Measurements from ENCODE around the gene ASPHD2. TPM values are rescaled to one million over a fixed set of nuclear protein-coding genes. Genes with fewer than 3 reads are reported as not detected.

Gene ASPHD2
- total and polyA plus RNA-seq, 11 donors = 0.07 to 1.5 (median 0.14) TPM; not detected in 2

GRCh38 chr22:26489447-26490036 lies 60.5 kb downstream of the ASPHD2 start:
- WGBS, 4 donors = 72 to 83% (median 78%) methylated on average over 4 of the region's 4 CpGs
- ATAC-seq = no peak
- H3K4me3 ChIP-seq = no peak overlapping the region
- DNase-seq = no peak
- no peak overlapping the region for H3K27ac ChIP-seq
- intact Hi-C loops (cut with DNase I) = no loop called here
- peaks cover 0 to 86% (median 76%) of the 10 kb centered on the region in 9 donors for H3K36me3 ChIP-seq
- H3K4me1 ChIP-seq = peaks cover 3 to 19% (median 8%) of the 10 kb centered on the region in 12 donors
- H3K27me3 ChIP-seq = no peaks in the 10 kb centered on the region
- no peaks in the 10 kb centered on the region for H3K9me3 ChIP-seq
- TF ChIP-seq, protein P1, sequence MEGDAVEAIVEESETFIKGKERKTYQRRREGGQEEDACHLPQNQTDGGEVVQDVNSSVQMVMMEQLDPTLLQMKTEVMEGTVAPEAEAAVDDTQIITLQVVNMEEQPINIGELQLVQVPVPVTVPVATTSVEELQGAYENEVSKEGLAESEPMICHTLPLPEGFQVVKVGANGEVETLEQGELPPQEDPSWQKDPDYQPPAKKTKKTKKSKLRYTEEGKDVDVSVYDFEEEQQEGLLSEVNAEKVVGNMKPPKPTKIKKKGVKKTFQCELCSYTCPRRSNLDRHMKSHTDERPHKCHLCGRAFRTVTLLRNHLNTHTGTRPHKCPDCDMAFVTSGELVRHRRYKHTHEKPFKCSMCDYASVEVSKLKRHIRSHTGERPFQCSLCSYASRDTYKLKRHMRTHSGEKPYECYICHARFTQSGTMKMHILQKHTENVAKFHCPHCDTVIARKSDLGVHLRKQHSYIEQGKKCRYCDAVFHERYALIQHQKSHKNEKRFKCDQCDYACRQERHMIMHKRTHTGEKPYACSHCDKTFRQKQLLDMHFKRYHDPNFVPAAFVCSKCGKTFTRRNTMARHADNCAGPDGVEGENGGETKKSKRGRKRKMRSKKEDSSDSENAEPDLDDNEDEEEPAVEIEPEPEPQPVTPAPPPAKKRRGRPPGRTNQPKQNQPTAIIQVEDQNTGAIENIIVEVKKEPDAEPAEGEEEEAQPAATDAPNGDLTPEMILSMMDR (IDR thresholded peaks at IDR 0.05) = no peak
- TF ChIP-seq POLR2A (IDR thresholded peaks at IDR 0.05) = no peak

DNA sequence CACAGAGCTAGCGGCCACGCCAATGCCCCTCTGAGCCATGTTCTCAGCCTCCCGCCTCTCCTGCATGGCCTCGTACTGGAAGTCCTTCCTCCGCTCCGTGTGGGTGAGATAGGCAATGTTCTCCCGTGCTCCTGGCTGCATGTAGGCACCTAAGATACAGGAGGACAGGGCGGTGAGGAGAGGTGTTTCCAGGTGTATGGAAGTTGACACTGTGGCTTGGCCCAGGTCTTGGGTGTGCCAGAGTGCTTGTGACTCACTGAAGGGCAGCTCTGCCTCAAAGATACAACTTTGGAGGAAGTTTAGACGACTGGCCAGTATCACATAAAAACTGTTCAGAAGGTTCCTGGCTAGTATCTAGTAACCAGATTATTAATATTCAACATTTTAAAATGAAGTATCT lies 63.2 kb downstream of the ASPHD2 start:
- no peaks in the 10 kb centered on the region for H3K9me3 ChIP-seq
- intact Hi-C loops (cut with DNase I) = no loop called here
- H3K27me3 ChIP-seq = no peaks in the 10 kb centered on the region
- peaks cover 0 to 6% (median 0%) of the 10 kb centered on the region in 12 donors for H3K4me1 ChIP-seq
- no peak overlapping the region for H3K27ac ChIP-seq
- 88 to 93% (median 91%) methylated on average over 9 of the region's 9 CpGs for WGBS, 4 donors
- no peak for ATAC-seq
- no peak overlapping the region for H3K4me3 ChIP-seq
- TF ChIP-seq, protein P1 (IDR thresholded peaks at IDR 0.05) = no peak
- DNase-seq = no peak
- H3K36me3 ChIP-seq = peaks cover 0 to 100% (median 99%) of the 10 kb centered on the region in 9 donors

DNA sequence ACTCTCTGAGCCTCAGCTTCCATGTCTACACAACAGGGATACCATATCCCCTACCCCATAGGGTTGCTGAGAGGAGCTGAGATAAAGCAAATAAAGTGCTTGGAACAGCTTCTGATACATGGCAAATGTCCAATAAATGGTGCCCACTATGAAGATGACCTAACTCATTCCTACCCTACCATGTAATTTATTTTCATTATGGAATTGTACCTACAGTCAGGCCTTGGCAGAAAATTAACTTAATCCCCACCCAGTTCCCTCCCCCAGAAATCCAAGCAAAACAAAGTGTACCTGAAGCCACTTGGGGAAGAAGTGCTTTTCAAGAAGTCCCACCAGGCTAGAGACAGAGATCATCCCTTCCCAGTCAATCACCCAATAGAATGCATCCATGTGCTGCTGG lies 65.4 kb downstream of the ASPHD2 start:
- no peak overlapping the region for H3K27ac ChIP-seq

More for the DNA sequence above, 65.4 kb downstream of the ASPHD2 start:
- ATAC-seq = no peak
- no peak for TF ChIP-seq POLR2A (IDR thresholded peaks at IDR 0.05)
- TF ChIP-seq, protein P1 (IDR thresholded peaks at IDR 0.05) = no peak
- peaks cover 0 to 6% (median 0%) of the 10 kb centered on the region in 12 donors for H3K4me1 ChIP-seq
- H3K9me3 ChIP-seq = no peaks in the 10 kb centered on the region
- intact Hi-C loops (cut with DNase I) = no loop called here
- DNase-seq = no peak
- H3K36me3 ChIP-seq = peaks cover 6 to 100% (median 99%) of the 10 kb centered on the region in 9 donors
- H3K27me3 ChIP-seq = no peaks in the 10 kb centered on the region
- no peak overlapping the region for H3K4me3 ChIP-seq

Other genes starting within 250 kb of the ASPHD2 start
- 10 to 100 TPM in 5 of 9 donors, 1 to 10 TPM in 4; 6.9 to 15.0 (median 10.3) TPM for gene HPS4, start 54.5 kb downstream of the ASPHD2 start, total RNA-seq
- gene HPS4, start 54.5 kb downstream of the ASPHD2 start, polyA plus RNA-seq = 1 to 10 TPM; 6.2 to 7.2 TPM
- 10 to 100 TPM; 18.2 to 28.9 (median 23.4) TPM for gene SRRD, start 54.6 kb downstream of the ASPHD2 start, total RNA-seq
- 10 to 100 TPM; 11.3 to 24.6 TPM for gene SRRD, start 54.6 kb downstream of the ASPHD2 start, polyA plus RNA-seq
- 10 to 100 TPM; 15.1 to 28.0 (median 23.1) TPM for gene TFIP11, start 83.2 kb downstream of the ASPHD2 start, total RNA-seq
- 10 to 100 TPM; 17.3 to 23.8 TPM for gene TFIP11, start 83.2 kb downstream of the ASPHD2 start, polyA plus RNA-seq
- 100 to 1,000 TPM in 1 of 9 donors, 10 to 100 TPM in 8; 12.1 to 103 (median 25.2) TPM for gene TPST2, start 160.9 kb downstream of the ASPHD2 start, total RNA-seq
- gene TPST2, start 160.9 kb downstream of the ASPHD2 start, polyA plus RNA-seq = 10 to 100 TPM; 24.3 to 51.7 TPM
- 1 to 10 TPM in 2 of 9 donors, under 1 TPM in 4, not detected in 3; 0.19 to 3.2 (median 0.43) TPM for gene CRYBB1, start 188.8 kb downstream of the ASPHD2 start, total RNA-seq
- gene CRYBB1, start 188.8 kb downstream of the ASPHD2 start, polyA plus RNA-seq = under 1 TPM; 0.23 to 0.42 TPM
- gene CRYBA4, start 192.7 kb downstream of the ASPHD2 start, total RNA-seq = not detected
- not detected for gene CRYBA4, start 192.7 kb downstream of the ASPHD2 start, polyA plus RNA-seq
- gene MIAT, start 228.3 kb downstream of the ASPHD2 start, total RNA-seq = 1 to 10 TPM in 1 of 9 donors, under 1 TPM in 8; 0.12 to 2.7 (median 0.47) TPM
- gene MIAT, start 228.3 kb downstream of the ASPHD2 start, polyA plus RNA-seq = under 1 TPM; 0.15 to 0.46 TPM